Measurements from ENCODE around the gene CCNY.

- TF ChIP-seq EZH2phosphoT487 (IDR thresholded peaks at IDR 0.05; ENCODE audit: borderline replicate concordance, low read length) (no peak), CTCF (IDR thresholded peaks at IDR 0.05; ENCODE audit: low read depth, low read length, poor library complexity, severe bottlenecking) (no peak)
Measured at GRCh38 chr10:35576730-35577129, 240.4 kb downstream of the CCNY start.

All from DOHH2 (cell line).